HG02623 (cell line): Measurements from ENCODE around the gene NUP85.
"Not testable (repeated sequence)": the region's sequence is repeated elsewhere in the genome, so short reads cannot be mapped to it uniquely, and the experiment has no call there.

ENCODE experiments used
- ATAC-seq: cut with Tn5 transposase; IDR thresholded peaks from one replicate; pipeline ENCODE4 v1.9.1; 2021; ENCODE audit warnings: moderate library complexity; ENCODE audit not compliant: unreplicated experiment

The NUP85 gene

GRCh38 chr17:75266316-75267152 is 61.1 kb downstream of the NUP85 start:
- no peak for ATAC-seq

GRCh38 chr17:75267153-75267410 is 61.6 kb downstream of the NUP85 start:
- no peak for ATAC-seq

- ATAC-seq: no peak
These were observed 62.1 kb downstream of the NUP85 start for GRCh38 chr17:75267411-75268232.

- no peak for ATAC-seq
These were observed 64.4 kb downstream of the NUP85 start for GRCh38 chr17:75269844-75270217.

GRCh38 chr17:75270218-75270965 is 64.9 kb downstream of the NUP85 start:
- peak; percentile 31 for ATAC-seq

- ATAC-seq: no peak
These were observed 65.4 kb downstream of the NUP85 start, which contains the start of gene MIF4GD for GRCh38 chr17:75270966-75271232. TSS of gene MIF4GD (minus strand) at chr17:75271231. CDS start at chr17:75270195, 1,036 bp downstream.

- ATAC-seq: peak; percentile 59
These were observed 65.9 kb downstream of the NUP85 start for GRCh38 chr17:75271233-75271954.

- no peak for ATAC-seq
These were observed 66.7 kb downstream of the NUP85 start for GRCh38 chr17:75271955-75272847.

GRCh38 chr17:75272848-75273184 is 67.3 kb downstream of the NUP85 start:
- no peak for ATAC-seq

GRCh38 chr17:75273977-75274708 is 68.7 kb downstream of the NUP85 start:
- ATAC-seq: no peak

GRCh38 chr17:75277664-75278071 is 72.2 kb downstream of the NUP85 start:
- ATAC-seq: no peak

- ATAC-seq: not testable (repeated sequence)
These were observed 74.7 kb downstream of the NUP85 start for GRCh38 chr17:75280189-75280588.

GRCh38 chr17:75285123-75285522 is 79.6 kb downstream of the NUP85 start:
- no peak for ATAC-seq
